Suppressor macrophage (primary cell): ENCODE results near the gene JUND.

Experiments
- DNase-seq, 4 experiments: peaks; one replicate each; pipeline ENCODE4 v3.0.0-alpha.2; 2020 to 2022

Gene JUND

GRCh38 chr19:18266771-18267686, 14.4 kb downstream of the JUND start:
- DNase-seq: no peak

GRCh38 chr19:18265582-18265981, 15.8 kb downstream of the JUND start:
- no peak for DNase-seq

DNA sequence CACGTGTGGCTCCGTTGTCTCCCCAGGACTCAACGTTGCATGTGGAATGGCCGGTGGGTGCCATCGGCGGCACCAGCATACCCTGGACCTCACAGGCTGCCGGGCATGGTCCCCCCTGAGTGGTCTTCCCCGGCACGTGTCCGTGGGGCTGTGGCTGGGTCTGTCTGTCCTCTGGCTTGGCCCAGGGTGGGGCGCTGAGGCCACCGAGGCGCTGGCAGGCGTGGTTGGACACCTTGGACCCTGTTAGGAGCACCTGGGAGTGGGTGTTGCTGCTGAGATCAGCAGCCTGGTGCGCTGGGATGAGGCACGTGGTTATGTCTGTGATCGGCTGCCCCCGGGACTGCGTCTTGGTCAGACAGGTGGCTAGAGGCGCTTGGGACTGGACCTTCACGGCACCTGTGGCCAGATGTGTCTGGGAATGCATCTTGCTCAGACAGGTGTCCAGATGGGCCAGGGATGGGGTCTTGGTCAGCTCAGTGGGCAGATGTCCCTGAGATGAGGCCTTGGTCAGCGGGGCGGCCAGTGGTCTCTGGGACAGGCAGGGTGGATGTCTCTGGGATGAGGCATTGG, 16.4 kb downstream of the JUND start:
- no peak for DNase-seq

DNA sequence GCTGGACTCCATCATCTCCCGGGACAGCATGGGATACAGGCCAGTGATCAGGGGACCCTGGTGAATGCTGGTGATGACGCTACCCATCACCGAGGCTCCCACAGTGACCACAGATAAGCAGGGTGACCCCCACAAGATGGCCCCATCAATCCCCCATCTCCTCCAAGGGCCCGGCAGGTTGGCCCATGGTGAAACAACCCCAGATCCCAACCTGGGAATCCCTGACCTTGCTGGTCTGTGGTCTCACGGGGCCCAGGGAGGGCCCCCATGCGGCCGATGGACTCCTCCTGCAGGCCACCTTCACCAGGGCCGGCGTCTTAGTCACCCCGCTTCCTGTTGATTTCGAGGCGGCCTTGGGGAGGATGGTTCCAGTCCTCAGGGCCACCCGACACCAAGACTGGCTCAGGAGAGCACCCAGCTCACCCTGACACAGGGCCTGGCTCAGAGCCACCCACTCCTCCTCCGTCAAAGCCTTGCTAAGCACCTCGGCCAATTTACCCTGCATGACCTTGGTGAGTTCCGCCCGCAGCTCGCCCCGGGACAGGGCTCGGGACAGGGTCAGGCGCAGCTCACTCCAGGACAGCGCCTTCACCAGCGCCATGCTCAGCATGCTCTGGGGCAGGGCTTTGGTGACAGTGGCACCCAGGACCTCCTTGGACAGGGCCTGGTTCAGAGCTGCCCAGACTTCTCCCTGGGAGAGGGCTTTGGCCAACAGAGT, 17.1 kb downstream of the JUND start:
- no peak for DNase-seq

DNA sequence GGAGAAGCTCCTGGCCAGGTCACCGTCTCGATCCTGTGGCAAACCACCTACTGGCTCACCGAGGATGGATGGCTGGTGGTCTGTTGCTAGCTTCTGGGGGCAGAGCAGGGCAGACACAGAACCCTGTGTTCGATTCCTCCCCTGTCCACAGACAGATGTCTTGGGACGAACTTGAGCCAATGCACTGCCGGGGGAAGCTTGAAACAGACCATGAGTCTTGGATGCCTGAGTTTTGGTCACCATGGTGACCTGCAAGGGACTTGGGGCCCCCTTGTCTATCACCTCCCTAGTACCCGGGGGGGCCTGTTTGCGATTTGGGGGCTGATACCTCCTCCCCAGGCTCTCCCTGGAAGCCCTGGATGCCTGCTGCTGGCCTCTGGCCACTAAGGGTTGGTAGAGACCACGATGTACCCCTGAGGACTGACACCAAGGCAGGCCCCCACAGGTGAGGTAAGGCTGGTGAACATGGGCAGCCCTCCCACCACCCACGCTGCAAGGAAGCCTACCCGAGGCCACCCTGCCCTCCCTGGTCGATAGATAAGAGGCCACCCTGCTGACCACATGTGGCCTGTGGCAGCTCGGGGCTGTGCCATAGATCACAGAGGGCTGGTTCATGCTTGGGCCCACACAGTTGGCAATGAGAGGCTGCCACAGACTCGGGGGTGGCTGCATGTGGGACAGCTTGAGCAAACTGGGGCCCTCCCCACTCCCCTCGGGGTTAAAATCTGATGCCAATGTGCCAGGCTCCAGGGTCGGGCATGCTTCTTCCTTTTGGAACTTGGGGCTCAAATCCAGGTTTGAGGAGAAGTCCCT, 17.9 kb downstream of the JUND start:
- no peak for DNase-seq

GRCh38 chr19:18262917-18263316, 18.5 kb downstream of the JUND start:
- DNase-seq: no peak

GRCh38 chr19:18262144-18262543, 19.3 kb downstream of the JUND start:
- DNase-seq: no peak

DNA sequence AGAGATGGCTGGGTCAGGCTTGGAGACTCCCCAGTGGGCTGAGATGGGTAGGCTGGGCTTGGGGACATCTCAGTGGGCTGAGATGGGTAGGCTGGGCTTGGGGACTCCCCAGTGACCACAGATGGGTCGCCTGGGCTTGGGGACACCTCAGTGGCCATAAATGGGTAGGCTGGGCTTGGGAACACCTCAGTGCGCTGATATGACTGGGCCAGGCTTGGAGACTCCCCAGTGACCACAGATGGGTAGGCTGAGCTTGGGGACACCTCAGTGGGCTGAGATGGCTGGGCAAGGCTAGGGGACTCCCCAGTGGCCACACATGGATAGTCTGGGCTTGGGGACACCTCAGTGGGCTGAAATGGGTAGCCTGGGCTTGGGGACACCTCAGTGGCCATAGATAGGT, 19.9 kb downstream of the JUND start:
- no peak for DNase-seq

DNA sequence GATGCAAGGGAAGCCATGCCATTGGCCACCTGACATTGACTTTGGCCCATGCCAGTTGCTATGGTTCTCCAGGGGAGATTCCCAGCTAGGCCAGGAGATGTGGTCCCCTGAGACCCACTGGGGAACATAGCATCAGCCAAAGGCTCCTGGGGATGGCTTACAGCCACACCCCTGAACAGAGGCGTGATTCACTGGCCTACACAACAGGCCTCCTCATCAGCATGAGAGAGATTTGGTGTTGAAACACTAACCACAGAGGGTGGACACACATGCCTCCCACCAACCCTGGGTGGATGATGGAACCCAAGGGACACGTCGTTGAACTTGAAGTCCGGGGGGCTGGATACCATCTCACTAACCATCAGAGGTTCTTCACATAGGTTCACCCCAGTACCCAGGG, 21.5 kb downstream of the JUND start:
- peak in 2 of 4 experiments; percentile 30 to 31 for DNase-seq

DNA sequence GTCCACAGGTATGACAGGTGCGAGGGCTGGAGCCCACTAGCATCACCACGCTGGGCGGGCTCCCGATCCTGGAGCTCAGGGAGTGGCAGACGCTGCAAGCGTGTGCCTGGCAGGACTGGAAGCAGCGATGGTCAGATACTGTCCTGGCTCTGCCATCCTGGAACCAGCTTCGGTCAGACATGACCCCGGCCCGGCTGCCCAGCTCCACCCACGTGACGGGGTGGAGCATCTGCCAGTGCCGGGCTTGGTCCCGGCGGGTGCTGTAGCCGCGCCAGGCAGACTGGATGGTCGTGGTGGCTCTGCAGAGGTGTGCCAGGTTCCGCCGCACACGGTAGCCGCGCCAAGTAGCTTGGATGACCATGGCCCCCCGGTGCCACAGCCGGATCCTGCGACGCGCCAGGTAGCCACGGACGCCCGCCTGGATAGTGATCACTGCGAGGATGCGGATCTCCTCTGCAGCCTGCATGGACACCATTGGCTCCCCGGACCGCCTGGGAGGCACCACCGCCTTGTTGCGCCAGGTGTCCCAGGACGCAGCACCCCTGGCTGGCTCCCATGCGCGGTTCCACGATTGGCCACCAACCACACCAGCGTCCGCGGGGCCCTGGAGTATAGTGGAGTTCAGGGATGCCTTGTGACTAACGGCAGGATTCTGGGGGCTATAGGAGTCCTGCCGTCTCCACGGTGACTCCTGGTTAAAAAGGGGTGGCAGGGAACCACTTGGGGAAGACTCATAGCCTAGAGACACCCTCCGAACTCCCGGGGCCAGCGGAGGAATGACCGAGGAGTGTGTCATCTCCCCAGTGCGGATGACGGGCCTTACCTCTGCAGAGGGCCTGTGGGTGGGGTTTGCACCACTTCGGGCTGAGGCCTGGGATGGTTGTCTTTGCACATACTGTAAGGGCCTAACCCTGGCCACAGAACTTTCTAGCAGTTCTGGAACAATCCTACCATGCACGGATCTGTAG, 23.6 kb downstream of the JUND start:
- DNase-seq: no peak

DNA sequence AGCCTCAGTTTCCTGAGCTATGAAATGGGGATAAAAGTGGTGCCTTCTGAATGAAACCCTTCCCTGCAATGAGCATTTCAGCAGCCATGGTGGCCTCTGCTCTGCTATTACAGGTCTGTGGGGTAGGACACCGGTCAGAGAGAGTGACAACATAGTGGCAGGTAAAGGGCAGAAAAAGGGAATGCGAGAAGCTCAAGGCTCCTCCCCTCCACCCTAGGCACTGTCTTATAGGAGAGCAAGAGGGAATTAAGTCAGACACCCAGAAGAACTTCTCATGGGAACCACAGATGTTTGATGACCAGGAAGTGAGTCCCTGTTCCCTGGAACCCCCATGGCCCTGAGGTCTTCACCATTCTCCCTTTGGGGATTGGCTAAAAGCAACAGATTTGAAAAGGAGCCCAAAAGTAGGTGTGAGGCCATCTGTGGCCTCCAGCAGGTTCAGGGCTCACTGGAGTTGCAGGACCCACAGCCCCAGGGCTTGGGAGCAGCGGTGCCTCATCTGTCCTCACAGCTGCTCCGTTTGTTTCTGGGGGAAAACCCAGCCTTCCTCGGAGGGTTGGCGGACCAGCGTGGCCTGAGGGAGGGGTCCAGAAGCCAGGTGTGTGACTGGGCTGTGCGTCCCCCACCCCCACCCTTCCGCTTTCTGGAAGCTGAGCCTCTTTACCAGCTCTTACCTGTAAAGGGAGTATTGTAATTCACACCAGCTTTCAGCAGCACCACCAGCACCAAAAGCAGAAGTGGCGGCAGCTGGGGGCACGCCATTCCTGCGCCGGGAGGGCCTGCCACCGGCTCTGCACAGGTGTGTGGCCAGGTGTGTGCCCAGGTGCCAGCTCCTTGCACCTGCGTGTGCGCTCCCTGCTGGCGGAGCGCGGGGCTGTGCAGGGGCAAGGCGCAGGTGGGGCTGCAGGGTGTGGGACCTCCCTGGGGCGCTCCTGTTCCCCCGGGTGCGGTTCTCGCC, 26.6 kb downstream of the JUND start:
- DNase-seq: no peak

- DNase-seq: peak in 2 of 4 experiments; percentile 16 to 70
These were observed 27.7 kb downstream of the JUND start for GRCh38 chr19:18253716-18254115.

DNA sequence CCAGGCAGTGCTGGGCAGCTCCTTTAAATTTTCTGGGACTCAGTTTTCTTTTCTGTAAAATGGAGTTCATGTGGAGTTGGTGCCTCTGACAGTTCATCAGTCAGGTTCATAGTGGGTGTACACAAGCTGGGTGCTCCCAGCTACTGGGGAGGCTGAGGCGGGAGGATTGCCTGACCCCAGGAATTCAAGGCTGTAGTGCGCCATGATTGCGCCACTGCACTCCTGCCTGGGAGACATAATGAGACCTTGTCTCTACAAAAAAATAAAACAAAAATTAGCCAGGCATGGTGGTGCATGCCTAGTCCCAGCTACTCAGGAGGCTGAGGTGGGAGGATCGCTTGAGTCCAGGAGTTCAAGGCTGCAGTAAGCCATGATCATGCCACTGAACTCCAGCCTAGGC, 28.3 kb downstream of the JUND start:
- no peak for DNase-seq

DNA sequence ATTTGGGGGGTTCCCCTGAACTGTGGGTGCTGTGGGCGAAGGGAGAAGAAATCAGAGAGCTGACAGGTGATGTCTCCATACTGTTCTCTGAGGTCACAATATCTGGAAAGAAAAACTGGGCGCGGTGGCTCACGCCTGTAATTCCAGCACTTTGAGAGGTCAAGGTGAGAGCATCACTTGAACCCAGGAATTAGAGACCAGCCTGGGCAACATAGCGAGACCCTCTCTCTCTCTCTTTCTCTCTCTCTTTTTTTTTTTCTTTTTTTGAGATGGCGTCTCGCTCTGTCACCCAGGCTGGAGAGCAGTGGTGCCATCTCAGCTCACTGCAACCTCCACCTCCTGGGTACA, 29.1 kb downstream of the JUND start:
- no peak for DNase-seq

DNA sequence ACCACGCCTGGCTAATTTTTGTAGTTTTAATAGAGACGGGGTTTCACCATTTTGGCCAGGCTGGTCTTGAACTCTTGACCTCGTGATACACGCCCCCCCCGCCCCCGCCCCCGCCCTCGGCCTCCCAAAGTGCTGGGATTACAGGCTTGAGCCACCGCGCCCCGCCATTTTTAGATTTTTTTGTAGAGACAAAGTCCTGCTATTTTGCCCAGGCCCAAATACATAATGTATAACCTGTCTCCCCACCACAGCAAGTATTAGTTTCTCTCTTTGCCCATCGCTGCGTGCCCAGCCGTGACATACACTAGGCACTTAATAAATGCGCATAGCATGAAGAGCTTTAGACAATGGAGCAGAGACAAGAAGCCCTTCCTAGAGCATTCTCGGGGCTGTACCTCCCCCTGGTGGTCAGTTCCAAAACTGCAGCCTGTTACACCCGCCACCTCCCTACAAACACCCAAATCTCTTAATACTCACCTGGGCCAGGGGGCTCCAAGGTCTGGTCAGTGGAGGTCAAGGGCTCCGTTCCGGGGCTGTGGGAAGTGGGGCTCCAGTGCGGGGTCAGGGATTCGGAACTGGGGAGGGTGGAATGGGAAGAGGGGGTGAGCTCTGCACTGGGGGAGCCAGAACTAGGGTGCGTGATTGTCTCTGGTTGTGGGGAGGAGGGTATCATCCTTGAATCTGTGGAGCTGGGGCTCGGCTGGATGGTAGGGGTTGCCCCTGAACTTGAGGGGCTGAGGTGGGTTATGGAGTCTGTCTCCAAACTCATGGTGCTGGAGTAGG, 29.6 kb downstream of the JUND start:
- peak; percentile 73 to 91 (median 82) for DNase-seq

DNA sequence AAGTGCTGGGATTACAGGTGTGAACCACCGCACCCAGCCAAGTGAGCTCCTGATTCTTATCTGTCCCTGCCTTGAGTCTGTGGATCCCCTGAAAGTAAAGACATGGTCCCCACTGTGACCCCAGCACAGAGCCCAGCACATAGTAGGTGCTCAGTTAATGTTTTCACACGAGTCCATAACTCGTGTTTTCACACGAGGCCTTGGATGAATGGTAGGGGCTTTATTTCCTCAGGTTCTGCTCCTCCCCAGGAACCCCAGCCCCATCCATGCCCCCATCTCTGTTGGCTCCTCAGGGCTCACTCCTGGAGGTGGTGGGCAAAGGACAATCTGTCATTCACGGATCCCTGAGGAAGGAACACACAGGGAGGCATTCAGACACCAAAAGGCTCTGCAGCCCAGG, 31.6 kb downstream of the JUND start:
- DNase-seq: no peak

DNA sequence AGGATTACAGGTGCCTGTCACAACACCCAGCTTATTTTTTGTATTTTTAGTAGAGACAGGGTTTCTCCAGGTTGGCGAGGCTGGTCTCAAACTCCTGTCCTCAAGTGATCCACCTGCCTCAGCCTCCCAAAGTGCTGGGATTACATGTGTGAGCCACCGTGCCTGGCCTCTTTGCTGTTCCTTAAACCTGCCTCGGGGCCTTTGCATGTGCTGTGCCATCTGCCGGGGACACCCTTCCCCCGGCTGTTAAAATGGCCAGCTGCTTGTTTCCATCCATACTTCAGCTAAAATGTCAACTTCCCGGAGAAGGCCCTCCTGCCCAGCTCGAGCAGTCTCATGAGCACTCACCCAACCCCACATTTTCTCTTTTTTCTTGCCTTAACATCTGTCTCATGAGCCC, 36.1 kb downstream of the JUND start:
- DNase-seq: no peak

GRCh38 chr19:18239303-18239702, 42.1 kb downstream of the JUND start:
- DNase-seq: peak in 1 of 4 experiments; percentile 39

DNA sequence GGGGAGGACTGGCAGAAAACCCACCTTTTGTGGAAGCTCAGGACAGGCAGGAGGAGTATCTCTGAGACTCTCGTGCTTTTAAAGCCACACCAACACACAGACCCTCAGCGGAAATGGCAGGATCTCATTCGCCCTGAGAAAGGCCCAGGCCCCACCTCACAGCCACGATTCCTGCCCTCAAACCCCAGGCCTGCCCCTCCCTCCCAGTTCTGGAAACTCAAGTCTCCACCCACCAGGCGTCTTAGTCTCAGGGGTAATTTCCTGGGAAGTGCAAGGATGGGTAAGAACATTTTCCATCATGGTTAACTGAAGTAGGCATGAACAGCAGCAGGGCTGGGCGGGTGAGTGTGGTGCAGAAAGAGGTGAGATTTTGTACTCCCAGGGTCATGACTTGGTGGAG, 47.2 kb downstream of the JUND start:
- DNase-seq: no peak
